Activated CD4-positive, alpha-beta T cell treated with anti-CD3 and anti-CD28 coated beads, Interleukin-2, amount 50 U/mL, for 48 hours (primary cell): Measurements from ENCODE around the gene TYW3.
A peak's percentile ranks its signal among the peaks of the same experiment; 100 is the strongest.
"Not testable (repeated sequence)": the region's sequence is repeated elsewhere in the genome, so short reads cannot be mapped to it uniquely, and the experiment has no call there.

Experiments
- DNase-seq, 2 experiments: peaks; one replicate each; pipeline ENCODE4 v3.0.0-alpha.2; 2020

TYW3 gene

GRCh38 chr1:74732071-74732946 lies 643 bp upstream of the TYW3 start:
- peak; percentile 15 to 24 for DNase-seq

GRCh38 chr1:74733604-74734484 lies 892 bp downstream of the TYW3 start:
- peak in 1 of 2 experiments; percentile 32 for DNase-seq

DNA sequence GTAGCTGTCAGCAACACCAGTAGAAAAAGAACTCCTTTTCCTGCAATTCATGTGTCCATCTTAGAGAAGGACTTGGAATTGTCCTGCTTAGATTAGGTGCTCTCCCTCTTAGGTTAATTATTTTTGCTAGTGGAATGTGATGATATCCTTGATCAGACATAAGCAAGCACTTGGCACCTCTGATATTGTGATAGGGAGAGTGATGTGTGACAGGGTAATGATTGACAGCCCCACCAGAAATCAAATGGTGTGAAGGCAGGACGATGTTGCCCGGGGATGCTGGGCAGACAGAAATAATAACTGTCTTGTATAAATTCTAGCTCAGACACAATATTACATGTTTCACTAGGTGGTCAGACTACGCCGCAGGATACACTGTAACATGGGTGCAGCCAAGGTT lies 4.4 kb downstream of the TYW3 start:
- no peak for DNase-seq

DNA sequence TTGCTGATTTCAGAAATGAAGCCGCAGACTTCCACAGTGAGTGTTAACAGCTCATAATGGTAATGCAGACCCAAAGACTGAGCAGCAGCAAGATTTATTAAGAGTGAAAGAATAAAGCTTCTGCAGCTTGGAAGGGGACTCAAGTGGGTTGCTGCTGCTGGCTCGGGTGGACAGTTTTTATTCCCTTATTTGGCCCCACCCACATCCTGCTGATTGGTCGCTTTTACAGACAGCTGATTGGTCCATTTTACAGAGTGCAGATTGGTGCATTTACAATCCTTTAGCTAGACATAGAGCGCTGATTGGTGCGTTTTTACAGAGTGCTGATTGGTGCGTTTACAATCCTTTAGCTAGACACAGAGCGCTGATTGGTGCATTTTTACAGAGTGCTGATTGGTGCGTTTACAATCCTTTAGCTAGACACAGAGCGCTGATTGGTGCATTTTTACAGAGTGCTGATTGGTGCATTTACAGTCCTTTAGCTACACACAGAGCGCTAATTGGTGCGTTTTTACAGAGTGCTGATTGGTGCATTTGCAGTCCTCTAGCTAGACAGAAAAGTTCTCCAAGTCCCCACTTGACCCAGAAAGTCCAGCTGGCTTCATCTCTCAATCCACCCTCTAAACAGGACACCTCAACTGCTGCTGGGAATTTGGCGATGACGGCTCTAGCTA lies 7.5 kb downstream of the TYW3 start:
- not testable (repeated sequence) for DNase-seq

GRCh38 chr1:74745247-74745646 lies 12.3 kb downstream of the TYW3 start:
- DNase-seq = not testable (repeated sequence)

DNA sequence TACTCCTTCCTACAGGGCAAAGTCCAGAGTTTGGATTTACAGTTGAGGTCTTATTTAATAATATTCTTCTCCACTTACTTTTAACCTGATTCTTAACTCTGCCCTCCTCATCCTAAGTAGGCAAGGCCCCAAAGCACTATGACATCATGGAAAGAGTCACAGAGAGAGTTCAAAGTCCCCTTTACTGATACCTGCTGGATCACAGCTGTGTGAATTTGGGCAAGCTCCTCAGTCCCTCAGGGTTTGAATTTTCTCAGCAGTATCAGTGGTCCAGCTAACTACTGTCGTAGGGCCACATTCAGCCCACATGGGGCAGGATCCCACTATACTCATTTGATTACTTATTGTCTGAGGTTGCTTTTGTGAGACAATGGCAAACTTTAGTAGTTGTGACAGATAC lies 16.0 kb downstream of the TYW3 start:
- no peak for DNase-seq

- DNase-seq = no peak
Measured at GRCh38 chr1:74753104-74753503, 20.2 kb downstream of the TYW3 start.

DNA sequence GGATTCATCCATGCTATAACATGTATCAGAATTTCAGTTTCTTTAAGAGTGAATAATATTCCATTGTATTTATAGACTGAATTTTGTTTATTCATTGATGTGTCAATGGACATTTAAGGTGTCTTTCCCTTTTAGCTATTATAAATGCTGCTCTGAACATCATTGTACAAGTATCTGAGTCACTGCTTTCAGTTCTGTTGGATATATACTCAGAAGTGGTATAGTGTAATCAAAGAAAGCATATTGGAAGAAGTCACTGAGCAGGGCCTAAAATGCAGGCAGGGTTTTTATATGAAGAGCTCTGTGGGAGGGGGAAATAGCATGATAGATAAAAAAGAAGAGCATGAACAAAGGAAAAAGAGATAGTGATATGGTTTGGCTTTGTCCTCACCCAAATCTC lies 22.5 kb downstream of the TYW3 start:
- DNase-seq = no peak

DNA sequence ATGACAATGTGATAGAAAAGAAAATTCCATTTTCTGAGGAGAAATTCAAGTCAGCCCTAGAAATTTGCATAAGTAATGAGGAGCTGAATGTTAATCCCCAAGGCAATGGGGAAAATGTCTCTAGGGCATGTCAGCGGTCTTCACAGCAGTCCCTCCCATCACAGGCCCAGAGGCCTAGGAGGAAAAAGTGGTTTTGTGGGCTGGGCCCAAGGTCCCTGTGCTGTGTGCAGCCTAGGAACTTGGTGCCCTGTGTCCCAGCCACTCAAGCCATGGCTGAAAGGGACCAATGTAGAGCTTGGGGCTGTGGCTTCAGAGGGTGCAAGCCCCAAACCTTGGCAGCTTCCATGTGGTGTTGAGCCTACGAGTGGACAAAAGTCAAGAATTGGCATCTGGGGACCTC lies 23.7 kb downstream of the TYW3 start:
- not testable (repeated sequence) for DNase-seq

DNA sequence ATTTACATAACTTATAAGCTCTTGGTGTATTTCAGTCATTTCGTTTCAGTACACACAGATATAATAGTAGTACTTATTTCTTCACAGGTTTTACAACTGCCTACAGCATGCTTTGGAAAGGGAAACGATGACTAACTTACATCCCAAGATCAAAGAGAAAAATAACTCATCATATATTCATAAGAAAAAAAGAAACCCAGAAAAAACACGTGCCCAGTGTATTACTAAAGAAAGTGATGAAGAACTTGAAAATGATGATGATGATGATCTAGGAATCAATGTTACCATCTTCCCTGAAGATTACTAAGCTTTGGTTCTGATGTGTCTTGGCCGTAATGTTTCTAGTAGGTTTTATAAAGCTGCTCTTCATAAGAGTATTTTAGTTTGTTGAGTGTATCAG lies 30.9 kb downstream of the TYW3 start:
- DNase-seq = no peak

- DNase-seq = no peak
Measured at GRCh38 chr1:74766579-74766978, 33.6 kb downstream of the TYW3 start.

DNA sequence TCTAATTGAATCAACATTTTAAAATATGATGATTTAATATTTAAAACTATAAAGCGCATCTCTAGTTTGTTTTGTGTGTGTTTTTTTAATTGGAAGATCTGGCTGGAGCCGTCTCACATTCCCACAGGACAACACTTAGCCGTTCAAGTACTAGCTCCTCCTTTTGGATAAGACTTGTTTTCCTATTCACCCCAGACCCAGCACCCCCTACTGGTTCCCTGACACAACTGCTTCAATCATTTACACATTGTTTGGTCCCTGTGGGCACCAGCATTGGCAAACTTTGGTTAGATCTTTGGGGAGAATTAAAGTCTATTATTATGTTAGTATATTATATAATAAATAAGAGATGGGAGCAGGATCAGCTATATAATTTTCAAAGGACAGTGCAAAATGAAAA lies 34.5 kb downstream of the TYW3 start:
- no peak for DNase-seq

DNA sequence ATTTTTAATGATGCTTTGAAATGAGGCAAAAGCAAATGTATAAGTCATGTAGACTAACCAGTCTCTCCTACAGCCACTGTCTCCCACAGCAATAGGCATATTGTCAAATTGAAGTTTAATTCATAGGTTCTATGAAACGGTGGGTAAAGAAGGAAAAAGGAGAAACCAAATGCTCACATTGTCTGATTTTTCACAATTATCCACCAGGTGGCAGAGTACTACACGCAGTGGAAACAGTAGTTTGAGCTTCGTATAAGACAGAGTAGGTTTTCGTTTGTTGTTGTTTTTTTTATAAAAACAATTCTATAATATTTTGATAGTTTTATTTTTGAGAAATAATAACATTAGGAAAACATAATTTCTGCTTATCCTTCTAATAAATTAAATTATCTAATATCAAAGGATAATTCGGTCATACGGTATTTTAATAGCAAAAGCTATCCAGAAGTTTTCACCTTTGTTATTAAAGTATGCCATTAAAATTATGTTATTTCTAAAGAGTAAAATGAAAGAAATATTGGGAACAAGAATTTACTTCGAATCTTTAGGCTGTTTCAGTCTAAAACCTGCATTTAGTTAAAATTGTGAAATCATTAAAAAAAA lies 39.1 kb downstream of the TYW3 start:
- DNase-seq = no peak

DNA sequence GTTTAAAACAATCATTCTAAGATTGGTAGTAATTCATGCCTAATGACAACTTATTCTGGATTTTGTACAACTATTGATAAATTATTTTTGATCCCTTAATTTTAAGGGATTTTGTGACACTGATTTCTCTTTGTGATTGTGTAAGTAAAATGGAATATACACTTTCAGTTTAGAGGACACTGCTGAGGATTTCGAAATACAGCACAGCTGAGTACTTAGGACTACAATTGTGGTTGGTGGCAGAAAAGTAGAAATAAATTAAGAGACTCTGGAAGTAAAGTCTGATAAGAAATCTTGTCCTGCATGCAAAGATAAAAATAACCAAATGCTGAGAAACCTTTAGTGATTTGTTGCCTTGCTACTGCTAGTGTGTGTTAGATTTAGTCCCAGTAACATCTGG lies 40.0 kb downstream of the TYW3 start:
- no peak for DNase-seq

GRCh38 chr1:74773582-74773981 lies 40.6 kb downstream of the TYW3 start:
- DNase-seq = no peak

GRCh38 chr1:74775735-74776134 lies 42.8 kb downstream of the TYW3 start:
- DNase-seq = no peak

GRCh38 chr1:74777525-74777924 lies 44.6 kb downstream of the TYW3 start:
- no peak for DNase-seq

DNA sequence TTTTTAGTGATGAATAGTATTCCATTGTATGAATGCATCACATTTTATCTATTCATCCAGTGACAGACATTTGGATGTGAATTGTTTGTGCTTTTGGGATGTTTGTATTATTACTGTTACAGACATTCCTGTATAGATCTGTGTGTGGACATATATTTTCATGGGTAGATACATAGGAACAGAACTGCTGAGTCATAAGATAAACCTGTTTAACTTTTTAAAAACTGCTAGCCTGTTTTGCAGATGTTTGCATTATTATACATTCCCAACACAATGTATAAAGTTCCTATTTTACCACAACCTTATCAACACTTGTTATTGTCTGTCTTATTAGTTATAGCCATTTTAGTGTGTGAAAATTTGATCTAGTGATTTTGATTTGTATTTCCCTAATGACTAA lies 46.8 kb downstream of the TYW3 start:
- DNase-seq = no peak

- DNase-seq = no peak
Measured at GRCh38 chr1:74780594-74780993, 47.6 kb downstream of the TYW3 start.

DNA sequence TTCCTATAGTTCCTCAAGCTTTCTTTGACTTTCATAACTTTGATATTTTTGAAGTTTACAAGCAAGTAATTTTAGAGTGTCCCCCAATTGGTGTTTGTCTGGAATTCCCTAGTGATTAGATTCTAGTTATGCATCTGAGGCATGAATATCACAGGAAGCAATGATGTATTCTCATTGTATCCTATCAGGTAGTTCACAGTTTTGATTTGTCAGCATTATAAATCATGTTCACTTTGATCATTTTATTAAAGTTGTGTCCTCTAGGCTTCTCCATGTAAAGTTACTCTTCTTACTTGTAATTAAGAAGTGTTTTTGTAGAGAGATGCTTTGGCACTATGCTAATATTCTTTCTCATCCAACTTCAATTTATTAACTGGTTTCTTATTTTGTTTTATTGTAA lies 53.0 kb downstream of the TYW3 start:
- DNase-seq = no peak

- DNase-seq = no peak
Measured at GRCh38 chr1:74790453-74790852, 57.5 kb downstream of the TYW3 start.

GRCh38 chr1:74791491-74791890 lies 58.5 kb downstream of the TYW3 start:
- DNase-seq = no peak

GRCh38 chr1:74799119-74799657 lies 66.2 kb downstream of the TYW3 start:
- DNase-seq = no peak
